OCI-LY1 (cell line): ENCODE results near the gene EBF4.

Source experiments
- H2AFZ ChIP-seq: fragments of 200-600 bp; sonication (generic), shearing (Covaris generic); 2 replicates; pipeline ENCODE4 v1.6.0; 2014; ENCODE audit warnings: antibody characterized with exemption, mild to moderate bottlenecking, low read length
- H3F3A ChIP-seq: fragments of 200-600 bp; sonication (generic), shearing (Covaris generic); 2 replicates; pipeline ENCODE4 v1.6.0; 2014; ENCODE audit warnings: mild to moderate bottlenecking, antibody characterized with exemption, low read length, moderate library complexity; ENCODE audit not compliant: insufficient read depth
- H3K27ac ChIP-seq: fragments of 200-600 bp; sonication (generic); 2 replicates; pipeline ENCODE4 v1.5.1; 2014; ENCODE audit warnings: low read length, mixed run types, mild to moderate bottlenecking, low read depth; ENCODE audit not compliant: poor library complexity, severe bottlenecking
- H3K27me3 ChIP-seq: fragments of 200-600 bp; sonication (generic); 2 replicates; pipeline ENCODE4 v1.6.0; 2014; ENCODE audit warnings: antibody characterized with exemption, mild to moderate bottlenecking, low read length, moderate library complexity; ENCODE audit not compliant: insufficient read depth
- H3K36me3 ChIP-seq: fragments of 200-600 bp; sonication (generic); 2 replicates; pipeline ENCODE4 v1.6.1; 2014; ENCODE audit warnings: mild to moderate bottlenecking, antibody characterized with exemption, low read length, moderate library complexity, mixed read lengths; ENCODE audit not compliant: insufficient read depth
- H3K4me1 ChIP-seq: fragments of 200-600 bp; sonication (generic); 2 replicates; pipeline ENCODE4 v1.5.1; 2014; ENCODE audit warnings: mild to moderate bottlenecking, low read length, moderate library complexity; ENCODE audit not compliant: insufficient read depth, severe bottlenecking
- H3K4me2 ChIP-seq: fragments of 200-600 bp; sonication (generic), shearing (Covaris generic); 2 replicates; pipeline ENCODE4 v1.6.1; 2014; ENCODE audit warnings: low read length
- H3K4me3 ChIP-seq: fragments of 200-600 bp; sonication (generic); 2 replicates; pipeline ENCODE4 v1.5.1; 2014; ENCODE audit warnings: low read length, low read depth, mild to moderate bottlenecking, mixed read lengths; ENCODE audit not compliant: poor library complexity, severe bottlenecking
- H3K79me2 ChIP-seq: fragments of 200-600 bp; shearing (Covaris generic); 2 replicates; pipeline ENCODE4 v1.6.1; 2016; ENCODE audit warnings: mixed run types, low read length, mixed read lengths; ENCODE audit not compliant: insufficient read depth
- H3K9ac ChIP-seq: fragments of 200-600 bp; sonication (generic), shearing (Covaris generic); 2 replicates; pipeline ENCODE4 v1.6.1; 2014; ENCODE audit warnings: mild to moderate bottlenecking, low read length, mixed read lengths
- H3K9me2 ChIP-seq: fragments of 200-600 bp; sonication (generic), shearing (Covaris generic); 2 replicates; pipeline ENCODE4 v1.6.1; 2014; ENCODE audit warnings: low read depth, mild to moderate bottlenecking, low read length, mixed read lengths
- H3K9me3 ChIP-seq: fragments of 200-600 bp; shearing (Covaris generic); 2 replicates; pipeline ENCODE4 v1.6.1; 2014; ENCODE audit warnings: low read length, mixed read lengths
- H4K20me1 ChIP-seq: fragments of 200-600 bp; sonication (generic), shearing (Covaris generic); 2 replicates; pipeline ENCODE4 v1.6.0; 2016; ENCODE audit warnings: mild to moderate bottlenecking, low read length; ENCODE audit not compliant: insufficient read depth
- EZH2 ChIP-seq: fragments of 200-600 bp; sonication (generic), shearing (Covaris generic); IDR thresholded peaks from 2 replicates; pipeline ENCODE4 v1.8.0; 2017; ENCODE audit warnings: borderline replicate concordance, mixed run types, mild to moderate bottlenecking, antibody characterized with exemption, low read length, moderate library complexity, mixed read lengths
- TF ChIP-seq, protein P1 (sequence below): fragments of 200-600 bp; sonication (generic), shearing (Covaris generic); IDR thresholded peaks from 2 replicates; pipeline ENCODE4 v1.5.1; 2017; ENCODE audit warnings: mild to moderate bottlenecking, antibody characterized with exemption, low read length, moderate library complexity, mixed read lengths

Gene EBF4

GRCh38 chr20:2697768-2698167 is 5.2 kb downstream of the EBF4 start:
- no peak overlapping the region for H3K9ac ChIP-seq

DNA sequence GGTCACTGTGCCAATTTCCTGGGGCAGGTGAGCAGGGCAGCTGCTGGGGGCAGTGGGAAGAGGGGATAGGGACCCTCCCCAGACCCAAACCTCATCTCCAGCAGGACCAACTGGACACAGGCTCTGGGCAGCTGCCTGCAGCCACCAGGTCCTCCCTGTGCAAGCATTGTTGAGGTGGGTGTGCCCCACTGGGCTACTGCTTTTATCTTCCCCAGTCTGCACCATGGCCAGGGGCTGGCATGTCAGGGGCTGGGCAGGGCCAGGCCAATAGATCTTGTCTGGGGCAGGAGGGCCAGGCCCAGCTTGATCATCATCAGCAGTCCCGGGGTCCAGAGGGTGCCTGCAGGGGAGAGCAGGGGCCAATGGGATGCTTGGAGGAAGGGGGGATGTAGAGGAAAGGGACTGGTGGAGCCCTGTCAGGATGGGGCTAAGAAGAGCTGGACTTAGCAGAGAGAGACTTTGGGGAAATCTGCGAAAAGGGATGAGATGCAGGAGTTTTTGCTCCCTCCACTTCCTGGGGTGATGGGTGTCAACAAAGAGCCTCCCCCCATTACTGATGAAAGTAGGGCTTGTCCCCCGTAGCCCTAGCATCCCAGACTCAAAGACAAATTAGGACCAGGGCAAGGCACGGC is 5.7 kb downstream of the EBF4 start:
- H3K79me2 ChIP-seq: no peaks in the 10 kb centered on the region
- no peak overlapping the region for H2AFZ ChIP-seq

More at GRCh38 chr20:2697768-2698167, 5.2 kb downstream of the EBF4 start:
- Histone ChIP-seq H3K4me1 (no peaks in the 10 kb centered on the region), H3K27me3 (no peaks in the 10 kb centered on the region; the same call in 1 of the 2 replicates), H2AFZ (no peak overlapping the region), H3K9me3 (no peaks in the 10 kb centered on the region), H4K20me1 (no peaks in the 10 kb centered on the region), H3K9me2 (no peaks in the 10 kb centered on the region), H3K4me3 (no peak overlapping the region), H3K79me2 (no peaks in the 10 kb centered on the region), H3F3A (no peaks in the 10 kb centered on the region), H3K36me3 (no peaks in the 10 kb centered on the region), H3K4me2 (no peak overlapping the region), H3K27ac (no peak overlapping the region)
- no peak for TF ChIP-seq EZH2
- TF ChIP-seq, protein P1, sequence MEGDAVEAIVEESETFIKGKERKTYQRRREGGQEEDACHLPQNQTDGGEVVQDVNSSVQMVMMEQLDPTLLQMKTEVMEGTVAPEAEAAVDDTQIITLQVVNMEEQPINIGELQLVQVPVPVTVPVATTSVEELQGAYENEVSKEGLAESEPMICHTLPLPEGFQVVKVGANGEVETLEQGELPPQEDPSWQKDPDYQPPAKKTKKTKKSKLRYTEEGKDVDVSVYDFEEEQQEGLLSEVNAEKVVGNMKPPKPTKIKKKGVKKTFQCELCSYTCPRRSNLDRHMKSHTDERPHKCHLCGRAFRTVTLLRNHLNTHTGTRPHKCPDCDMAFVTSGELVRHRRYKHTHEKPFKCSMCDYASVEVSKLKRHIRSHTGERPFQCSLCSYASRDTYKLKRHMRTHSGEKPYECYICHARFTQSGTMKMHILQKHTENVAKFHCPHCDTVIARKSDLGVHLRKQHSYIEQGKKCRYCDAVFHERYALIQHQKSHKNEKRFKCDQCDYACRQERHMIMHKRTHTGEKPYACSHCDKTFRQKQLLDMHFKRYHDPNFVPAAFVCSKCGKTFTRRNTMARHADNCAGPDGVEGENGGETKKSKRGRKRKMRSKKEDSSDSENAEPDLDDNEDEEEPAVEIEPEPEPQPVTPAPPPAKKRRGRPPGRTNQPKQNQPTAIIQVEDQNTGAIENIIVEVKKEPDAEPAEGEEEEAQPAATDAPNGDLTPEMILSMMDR: no peak

GRCh38 chr20:2698912-2699311 is 6.3 kb downstream of the EBF4 start:
- Histone ChIP-seq H3K27me3 (no peaks in the 10 kb centered on the region; the same call in 1 of the 2 replicates), H3K4me2 (no peak overlapping the region), H3K9me3 (no peaks in the 10 kb centered on the region), H3K79me2 (no peaks in the 10 kb centered on the region), H3K9me2 (no peaks in the 10 kb centered on the region), H2AFZ (no peak overlapping the region), H3K4me1 (no peaks in the 10 kb centered on the region), H3K27ac (no peak overlapping the region), H4K20me1 (no peaks in the 10 kb centered on the region), H3K9ac (no peak overlapping the region), H3K36me3 (no peaks in the 10 kb centered on the region), H3F3A (no peaks in the 10 kb centered on the region), H3K4me3 (no peak overlapping the region)
- TF ChIP-seq, protein P1: no peak
- no peak for TF ChIP-seq EZH2

More for the DNA sequence above, 5.7 kb downstream of the EBF4 start:
- H3K4me3 ChIP-seq: no peak overlapping the region
- no peak overlapping the region for H3K9ac ChIP-seq
- no peak overlapping the region for H3K27ac ChIP-seq
- H3K9me3 ChIP-seq: no peaks in the 10 kb centered on the region
- H3K36me3 ChIP-seq: no peaks in the 10 kb centered on the region
- no peaks in the 10 kb centered on the region for H3F3A ChIP-seq
- TF ChIP-seq, protein P1: no peak
- TF ChIP-seq EZH2: no peak
- no peaks in the 10 kb centered on the region for H3K4me1 ChIP-seq
- H3K27me3 ChIP-seq: no peaks in the 10 kb centered on the region; the same call in 1 of the 2 replicates
- H4K20me1 ChIP-seq: no peaks in the 10 kb centered on the region
- no peaks in the 10 kb centered on the region for H3K9me2 ChIP-seq
- H3K4me2 ChIP-seq: no peak overlapping the region
